HG03565 (cell line): ENCODE results near the gene MRPL51.
"Not testable (repeated sequence)": the region's sequence is repeated elsewhere in the genome, so short reads cannot be mapped to it uniquely, and the experiment has no call there.

Source experiments
- ATAC-seq: cut with Tn5 transposase; IDR thresholded peaks from one replicate; pipeline ENCODE4 v1.9.1; 2021; ENCODE audit warnings: mild to moderate bottlenecking, moderate library complexity; ENCODE audit not compliant: unreplicated experiment

The MRPL51 gene

DNA sequence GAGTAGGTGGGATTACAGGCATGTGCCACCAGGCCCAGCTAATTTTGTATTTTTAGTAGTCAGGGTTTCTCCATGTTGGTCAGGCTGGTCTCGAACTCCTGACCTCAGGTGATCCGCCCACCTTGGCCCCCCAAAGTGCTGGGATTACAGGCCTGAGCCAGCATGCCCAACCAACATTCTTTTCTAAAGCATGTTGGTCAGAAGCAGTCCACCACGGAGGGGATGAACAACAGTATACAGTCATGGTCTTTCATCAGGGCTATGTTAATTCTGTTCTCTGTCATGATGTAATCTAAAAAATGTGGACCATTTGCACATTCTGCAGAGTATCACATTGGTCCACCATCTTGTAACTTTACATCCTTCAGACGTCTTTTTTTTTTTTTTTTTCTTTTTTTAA is 3.6 kb downstream of the MRPL51 start:
- ATAC-seq, result no peak

DNA sequence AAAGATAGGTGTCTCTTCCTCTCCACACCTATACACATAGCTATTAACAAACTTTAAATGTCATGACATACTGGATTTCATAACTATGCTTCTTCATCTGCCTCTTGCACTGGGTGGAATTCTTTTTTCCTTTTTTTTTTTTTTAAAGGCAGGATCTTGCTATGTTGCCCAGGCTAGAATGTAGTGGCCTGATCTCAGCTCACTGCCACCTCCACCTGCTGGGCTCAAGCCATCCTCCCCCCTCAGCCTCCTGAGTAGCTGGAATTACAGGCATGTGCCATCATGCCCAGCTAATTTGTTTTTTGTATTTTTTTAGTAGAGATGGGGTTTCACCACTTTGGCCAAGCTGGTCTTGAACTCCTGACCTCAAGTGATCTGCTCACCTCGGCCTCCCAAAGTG is 4.8 kb downstream of the MRPL51 start:
- no peak for ATAC-seq

DNA sequence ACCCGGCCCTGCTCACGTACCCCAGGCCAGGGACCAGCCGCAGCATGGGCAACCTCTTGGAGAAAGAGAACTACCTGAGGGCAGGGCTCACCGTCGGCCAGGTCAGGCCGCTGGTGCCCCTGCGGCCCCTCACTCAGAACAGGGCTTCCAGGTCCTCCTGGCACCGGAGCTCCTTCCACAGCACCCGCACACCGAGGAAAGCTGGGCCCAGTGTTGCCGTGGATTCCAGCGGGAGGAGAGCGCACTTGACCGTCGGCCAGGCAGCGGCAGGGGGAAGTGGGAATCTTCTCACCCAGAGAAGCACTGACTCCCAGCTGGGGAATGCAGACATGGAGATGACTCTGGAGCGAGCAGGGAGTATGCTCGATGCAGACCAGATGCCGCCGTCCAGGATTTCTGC is 14.6 kb downstream of the MRPL51 start:
- ATAC-seq, result no peak

DNA sequence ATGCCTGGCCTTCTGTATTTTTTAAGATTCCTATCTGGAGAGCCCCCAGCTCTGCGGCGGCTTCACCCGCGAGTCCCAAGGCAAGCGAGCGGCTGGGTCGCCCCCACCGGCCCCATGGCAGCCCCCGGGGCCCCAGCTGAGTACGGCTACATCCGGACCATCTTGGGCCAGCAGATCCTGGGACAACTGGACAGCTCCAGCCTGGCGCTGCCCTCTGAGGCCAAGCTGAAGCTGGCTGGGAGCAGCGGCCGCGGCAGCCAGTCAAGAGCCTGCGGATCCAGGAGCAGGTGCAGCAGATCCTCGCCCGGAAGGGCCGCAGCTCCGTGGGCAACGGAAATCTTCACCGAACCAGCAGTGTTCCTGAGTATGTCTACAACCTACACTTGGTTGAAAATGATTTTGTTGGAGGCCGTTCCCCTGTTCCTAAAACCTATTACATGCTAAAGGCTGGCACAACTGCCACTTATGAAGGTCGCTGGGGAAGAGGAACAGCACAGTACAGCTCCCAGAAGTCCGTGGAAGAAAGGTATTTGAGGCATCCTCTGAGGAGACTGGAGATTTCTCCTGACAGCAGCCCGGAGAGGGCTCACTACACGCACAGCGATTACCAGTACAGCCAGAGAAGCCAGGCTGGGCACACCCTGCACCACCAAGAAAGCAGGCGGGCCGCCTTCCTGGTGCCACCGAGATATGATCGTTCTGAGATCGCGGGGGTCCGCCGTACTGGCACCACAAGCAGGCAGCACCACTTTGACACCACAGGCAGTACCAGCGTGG is 15.3 kb downstream of the MRPL51 start:
- not testable (repeated sequence) for ATAC-seq

DNA sequence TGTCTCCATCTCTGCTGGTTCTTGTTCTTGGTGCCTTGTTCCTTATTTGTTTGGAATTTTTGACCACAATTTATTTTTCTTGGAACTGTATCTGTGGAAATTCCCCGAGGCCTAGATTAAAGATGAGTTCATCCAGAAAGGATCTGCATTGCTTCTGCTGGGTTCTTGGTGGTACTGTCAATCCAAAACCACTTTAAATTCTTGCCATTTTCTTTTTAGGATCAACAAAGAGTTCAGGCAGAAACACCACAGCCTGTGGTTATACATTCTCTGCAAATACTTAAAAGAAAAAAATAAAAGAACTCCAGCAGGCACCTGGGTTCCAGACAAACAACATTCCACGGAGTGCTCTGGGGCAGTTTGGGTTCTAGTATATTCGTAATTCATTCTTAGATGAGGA is 16.6 kb downstream of the MRPL51 start:
- ATAC-seq, result no peak

DNA sequence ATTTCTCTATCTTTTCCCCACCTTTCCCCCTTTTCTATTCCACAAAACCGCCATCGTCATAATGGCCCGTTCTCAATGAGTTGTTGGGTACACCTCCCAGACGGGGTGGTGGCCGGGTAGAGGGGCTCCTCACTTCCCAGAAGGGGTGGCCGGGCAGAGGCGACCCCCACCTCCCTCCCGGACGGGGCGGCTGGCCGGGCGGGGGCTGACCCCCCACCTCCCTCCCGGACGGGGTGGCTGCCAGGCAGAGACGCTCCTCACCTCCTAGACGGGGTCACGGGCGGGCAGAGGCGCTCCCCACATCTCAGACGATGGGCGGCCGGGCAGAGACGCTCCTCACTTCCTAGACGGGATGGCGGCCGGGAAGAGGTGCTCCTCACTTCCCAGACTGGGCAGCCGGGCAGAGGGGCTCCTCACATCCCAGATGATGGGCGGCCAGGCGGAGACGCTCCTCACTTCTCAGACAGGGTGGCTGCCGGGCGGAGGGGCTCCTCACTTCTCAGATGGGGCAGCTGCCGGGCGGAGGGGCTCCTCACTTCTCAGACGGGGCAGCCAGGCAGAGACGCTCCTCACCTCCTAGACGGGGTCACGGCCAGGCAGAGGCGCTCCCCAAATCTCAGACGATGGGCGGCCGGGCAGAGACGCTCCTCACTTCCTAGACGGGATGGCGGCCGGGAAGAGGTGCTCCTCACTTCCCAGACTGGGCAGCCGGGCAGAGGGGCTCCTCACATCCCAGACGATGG is 17.7 kb downstream of the MRPL51 start:
- not testable (repeated sequence) for ATAC-seq

DNA sequence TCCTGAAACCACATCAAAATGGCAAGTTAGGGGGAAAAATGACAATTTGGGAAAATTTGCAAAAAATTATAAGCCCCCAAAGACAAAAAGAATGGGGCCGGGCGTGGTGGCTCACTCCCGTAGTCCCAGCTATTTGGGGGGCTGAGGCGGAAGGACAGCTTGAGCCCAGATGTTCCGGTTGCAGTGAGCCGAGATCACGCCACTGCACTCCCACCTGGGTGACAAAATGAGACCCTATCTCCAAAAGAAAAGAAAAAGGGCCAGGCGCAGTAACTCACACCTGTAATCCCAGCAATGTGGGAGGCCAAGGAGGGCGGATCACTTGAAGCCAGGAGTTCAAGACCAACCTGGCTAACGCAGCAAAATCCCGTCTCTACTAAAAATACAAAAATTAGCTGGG is 20.6 kb downstream of the MRPL51 start:
- no peak for ATAC-seq

DNA sequence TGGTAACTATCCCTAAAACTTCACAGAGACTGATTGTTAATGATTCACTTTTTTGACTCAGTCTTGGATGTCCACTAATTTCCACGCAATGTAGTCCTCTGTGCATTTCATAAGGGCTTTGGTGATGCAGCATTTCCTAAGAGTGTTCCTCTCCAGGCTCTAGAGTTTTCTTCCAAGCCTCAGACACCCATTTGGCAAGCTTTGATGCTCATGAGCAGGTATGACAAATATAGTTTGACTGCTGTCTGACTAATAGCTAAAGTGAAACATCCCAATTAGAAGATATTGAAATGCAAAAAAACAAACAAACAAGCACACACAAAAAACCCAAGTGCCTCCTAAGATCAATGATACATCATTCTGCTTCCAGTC is 21.1 kb downstream of the MRPL51 start:
- no peak for ATAC-seq

DNA sequence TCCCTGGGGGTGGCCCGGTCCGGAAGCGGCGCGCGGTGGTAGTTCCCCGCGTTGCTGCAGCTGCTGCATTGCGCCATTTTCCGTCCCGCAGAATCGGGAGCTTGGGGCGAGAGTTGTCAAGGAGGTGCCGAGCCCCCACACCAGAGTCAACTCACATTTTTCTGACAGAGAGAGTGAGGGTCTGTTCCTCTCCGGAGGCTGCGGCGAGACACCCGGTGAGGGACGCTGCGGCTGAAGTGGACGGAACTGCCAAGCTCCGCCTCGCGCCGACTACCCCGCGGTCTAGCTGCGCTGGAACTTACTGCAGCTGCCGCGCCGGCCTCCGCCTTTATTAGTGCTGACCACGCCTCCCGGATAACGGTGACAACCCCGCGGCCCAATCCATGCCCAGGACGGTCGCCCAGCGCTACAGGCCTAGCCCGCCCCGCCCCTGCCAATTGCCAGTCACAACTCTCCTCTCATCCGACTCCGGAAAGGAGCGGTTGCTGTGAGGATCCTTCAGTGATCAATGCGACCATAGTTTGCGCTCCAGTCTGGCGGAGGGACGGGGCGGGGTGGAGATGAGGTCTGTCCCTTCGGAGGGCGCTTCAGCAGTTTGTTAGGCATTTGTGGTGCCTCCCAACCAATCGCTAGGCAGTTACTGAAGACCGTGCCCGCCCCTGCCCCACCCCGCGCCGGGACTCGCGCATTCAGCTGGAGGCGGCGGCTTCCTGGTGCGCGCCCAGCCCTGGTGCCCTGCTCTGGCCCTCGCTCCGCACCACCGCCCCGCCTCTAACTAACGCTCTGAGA is 22.5 kb downstream of the MRPL51 start, which contains the start of gene VAMP1:
Gene VAMP1, minus strand, starts transcription at position 303 of the 789 bp plus-strand sequence. Its CDS starts 146 bp downstream, at position 157.
- peak; percentile 64 for ATAC-seq

DNA sequence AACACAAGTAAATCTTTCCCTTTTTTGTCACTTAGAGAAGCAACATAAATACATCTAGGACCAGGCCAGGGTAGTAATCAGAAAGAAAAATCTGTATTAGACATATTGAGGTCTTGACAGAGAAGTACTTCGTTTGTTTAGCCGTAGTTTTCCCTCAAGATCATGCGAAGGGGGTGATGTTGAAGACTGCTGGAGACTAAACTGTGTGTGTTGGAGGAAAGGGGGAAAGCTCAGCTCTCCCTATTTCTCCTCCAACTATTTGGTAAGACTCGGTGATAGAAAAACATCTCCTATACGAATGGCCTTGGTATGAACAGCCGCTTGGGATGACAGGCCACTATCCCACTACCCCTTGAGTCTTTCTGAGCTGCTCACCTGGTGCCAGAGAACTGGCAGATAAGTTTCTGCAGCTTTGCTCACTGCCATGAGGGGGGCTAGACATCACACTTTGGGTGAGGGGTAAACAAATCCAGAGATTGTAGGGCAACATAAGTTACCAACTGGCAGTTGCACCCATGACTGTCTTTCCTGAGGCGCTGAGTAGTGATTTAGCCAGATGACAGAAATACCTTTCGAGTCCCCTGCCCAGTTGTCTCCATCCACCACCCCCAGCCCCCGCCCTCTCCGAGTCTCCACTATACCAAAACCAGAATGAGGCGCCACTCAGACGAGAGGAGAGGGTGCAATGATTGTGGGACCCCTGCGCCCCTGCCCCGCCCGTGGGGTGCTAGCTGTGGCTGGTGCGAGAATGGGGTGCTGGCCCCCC is 23.3 kb downstream of the MRPL51 start:
- ATAC-seq, result no peak

DNA sequence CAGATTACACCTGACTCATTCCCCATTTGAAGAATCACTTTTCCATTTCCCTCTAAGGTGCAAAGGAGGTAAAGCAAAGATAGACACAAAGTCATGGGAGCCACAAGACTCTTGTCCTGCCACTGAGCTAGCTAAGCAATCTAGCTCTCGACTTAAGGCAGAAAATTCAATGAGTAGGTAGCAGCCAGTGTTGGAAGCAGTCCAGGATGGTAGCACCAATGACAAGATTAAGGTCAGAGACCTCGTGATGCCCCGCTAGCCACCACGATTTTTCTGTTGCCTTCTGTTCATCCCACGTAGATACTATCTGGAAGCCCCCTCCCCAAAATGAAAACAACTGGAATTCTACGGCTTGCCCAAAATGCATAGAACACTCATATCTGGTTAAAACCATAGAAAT is 24.0 kb downstream of the MRPL51 start:
- no peak for ATAC-seq

DNA sequence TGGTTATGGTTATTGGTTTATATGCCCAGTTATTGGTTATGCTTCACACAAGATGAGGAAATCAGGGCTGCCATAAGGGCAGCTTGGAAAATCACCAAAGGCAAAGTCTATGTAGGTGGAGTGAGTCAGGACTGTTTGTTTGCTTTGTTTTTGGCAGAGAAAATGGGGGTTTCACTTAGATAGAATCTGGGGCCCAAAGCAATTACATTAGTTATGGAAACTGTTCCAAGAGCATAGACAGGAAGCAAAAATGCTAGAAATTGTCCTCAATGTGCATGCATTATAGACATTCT is 24.8 kb downstream of the MRPL51 start:
- no peak for ATAC-seq

DNA sequence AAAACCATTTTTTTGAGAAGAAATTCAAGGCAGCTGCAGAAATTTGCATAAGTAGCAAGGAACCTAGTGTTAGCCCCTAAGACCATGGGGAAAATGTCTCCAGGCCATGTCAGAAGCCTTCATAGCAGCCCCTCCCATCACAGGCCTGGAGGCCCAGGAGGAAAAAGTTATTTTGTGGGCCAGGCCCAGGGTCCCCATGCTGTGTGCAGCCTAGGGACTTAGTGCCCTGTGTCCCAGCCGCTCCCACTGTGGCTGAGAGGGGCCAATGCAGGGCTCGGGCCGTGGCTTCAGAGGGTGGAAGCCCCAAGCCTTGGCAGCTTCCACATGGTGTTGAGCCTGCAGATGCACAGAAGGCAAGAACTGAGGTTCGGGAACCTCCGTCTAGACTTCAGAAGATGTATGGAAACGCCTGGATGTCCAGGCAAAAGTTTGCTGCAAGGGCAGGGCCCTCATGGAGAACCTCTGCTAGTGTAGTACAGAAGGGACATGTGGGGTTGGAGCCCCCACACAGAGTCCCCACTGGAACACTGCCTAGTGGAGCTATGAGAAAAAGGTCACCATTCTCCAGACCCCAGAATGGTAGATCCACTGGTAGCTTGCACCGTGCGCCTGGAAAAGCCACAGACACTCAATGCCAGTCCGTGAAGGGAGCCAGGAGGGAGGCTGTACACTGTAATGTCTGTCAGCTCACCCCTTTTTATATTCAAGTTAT is 25.3 kb downstream of the MRPL51 start:
- not testable (repeated sequence) for ATAC-seq

DNA sequence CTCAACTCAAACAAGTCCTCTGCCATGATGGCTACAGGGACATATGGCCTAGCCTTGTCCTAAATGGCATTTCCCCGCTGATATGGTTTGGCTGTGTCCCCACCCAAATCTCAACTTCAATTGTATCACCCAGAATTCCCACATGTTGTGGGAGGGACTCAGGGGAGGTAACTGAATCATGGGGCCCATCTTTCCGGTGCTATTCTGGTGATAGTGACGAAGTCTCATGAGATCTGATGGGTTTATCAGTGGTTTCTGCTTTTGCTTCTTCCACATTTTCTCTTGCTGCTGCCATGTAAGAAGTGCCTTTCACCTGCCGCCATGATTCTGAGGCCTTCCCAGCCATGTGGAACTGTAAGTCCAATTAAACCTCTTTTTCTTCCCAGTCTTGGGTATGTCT is 26.3 kb downstream of the MRPL51 start:
- ATAC-seq, result not testable (repeated sequence)

DNA sequence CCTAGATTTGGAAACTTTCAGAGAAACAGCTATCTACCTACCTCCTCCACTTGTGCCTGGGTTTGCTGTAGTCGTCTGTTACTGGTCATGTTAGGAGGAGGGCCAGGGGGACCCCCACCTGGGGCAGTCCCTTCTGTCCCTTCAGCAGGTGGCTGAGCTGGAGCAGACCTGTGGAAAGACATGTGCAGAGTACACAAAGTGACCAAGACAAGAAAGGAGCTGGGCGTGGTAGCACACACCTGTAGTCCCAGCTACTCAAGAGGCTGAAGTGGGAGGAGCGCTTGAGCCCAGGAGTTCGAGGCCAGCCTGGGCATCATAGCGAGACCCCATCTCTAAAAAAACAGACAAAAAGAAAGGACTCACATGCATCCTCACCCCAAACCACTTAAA is 26.9 kb downstream of the MRPL51 start:
- ATAC-seq, result no peak

DNA sequence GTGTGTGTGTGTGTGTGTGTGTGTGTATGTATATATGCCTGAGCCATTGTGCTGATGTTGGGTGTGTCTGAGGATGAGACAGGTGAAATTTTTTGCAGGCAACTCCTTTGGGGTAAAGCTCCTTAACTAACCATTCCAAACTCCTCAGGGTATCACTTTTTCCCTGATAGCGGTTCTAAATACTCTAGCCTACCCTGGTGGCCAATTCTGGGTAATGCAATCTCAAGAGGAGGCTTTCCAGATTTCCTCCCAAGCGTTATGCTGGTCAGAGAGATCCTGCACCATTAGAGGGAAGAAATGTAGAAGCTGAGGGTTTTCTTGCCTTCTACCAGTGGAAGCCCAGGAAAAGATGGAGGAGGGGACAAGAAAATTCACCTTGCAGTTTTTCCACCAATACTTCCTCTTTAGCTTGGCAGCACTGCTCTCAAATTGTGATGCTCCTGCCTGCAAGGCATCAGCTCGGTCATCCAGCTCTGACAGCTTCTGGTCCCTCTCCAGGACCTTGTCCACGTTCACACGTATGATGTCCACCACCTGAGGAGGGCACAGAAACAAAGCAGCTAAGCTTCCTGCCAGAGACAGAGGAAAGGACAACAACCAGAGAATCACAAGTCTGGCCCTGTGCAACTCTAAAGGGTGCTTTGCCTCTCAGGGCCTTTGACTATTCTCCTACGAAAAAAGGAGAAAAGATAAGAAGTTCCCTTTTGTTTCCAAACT is 27.4 kb downstream of the MRPL51 start:
- ATAC-seq, result no peak

DNA sequence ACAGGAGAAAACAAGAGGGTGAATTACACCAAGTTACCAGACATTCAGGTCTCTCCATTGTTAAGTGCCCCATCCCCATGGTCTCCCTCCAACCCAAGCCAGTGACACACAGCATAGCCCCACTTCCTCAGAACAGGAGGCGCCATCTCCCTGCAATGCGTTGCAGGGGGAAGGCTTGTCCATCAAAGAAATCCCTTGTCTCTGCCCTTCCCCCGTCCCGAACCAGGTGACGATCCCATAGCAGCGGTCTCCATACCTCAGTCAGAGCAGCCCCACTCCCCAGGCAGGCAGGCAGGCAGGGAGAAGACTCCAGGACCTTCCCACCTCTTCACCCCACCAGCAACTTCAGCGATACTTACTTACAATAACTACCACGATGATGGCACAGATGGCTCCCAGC is 28.5 kb downstream of the MRPL51 start:
- ATAC-seq, result no peak

DNA sequence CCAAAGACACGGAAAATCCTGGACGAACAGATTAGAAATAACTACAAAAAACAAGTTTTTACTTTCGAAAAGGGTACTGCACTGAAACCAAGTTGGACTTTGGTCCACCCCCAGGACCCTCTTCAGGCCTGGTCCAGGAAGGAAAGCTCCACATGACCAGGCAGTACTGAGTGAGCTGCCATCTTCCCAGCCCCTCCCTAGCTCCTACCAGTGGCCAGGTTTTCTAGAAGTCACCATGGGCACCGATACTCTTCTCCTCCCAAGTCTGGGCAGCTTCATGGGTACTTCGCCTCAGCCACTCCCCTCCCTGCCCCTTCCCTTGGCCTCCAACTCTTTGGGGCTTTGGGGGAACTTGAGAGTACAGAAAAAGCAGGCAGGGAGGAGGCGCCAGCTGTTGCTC is 29.2 kb downstream of the MRPL51 start:
- ATAC-seq, result no peak

DNA sequence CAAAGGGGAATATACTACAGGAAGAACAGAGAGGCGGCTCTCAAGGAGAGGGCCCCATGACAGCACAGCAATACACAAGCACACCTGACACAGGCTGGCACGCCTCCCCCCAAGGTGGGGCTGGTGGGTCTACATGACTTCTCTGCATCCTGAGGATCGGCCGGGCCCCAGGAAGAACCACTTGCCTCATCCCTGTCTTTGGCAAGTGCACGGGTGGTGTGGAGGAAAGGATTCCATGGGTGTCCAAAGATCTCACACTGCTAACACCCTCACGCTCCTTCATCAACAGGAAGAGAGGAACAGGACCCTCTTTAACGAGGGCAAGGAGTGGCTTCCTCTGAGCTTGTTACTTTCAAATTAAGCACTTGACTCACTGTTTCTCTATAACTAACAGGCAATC is 29.8 kb downstream of the MRPL51 start:
- no peak for ATAC-seq
